Colonic mucosa (tissue), 4 donors: ENCODE data around the gene SETBP1. TPM values are rescaled to one million over a fixed set of nuclear protein-coding genes. Genes with fewer than 3 reads are reported as not detected.

Experiments
- DNase-seq: peaks from one replicate; pipeline ENCODE4 v3.0.0-alpha.2; 2020
- H3K27ac ChIP-seq: fragments of 200-600 bp; one replicate; pipeline ENCODE4 v1.8.0; 2021
- H3K27me3 ChIP-seq: fragments of 200-600 bp; one replicate; pipeline ENCODE4 v1.8.0; 2021
- H3K36me3 ChIP-seq: fragments of 200-600 bp; one replicate; pipeline ENCODE4 v1.8.0; 2021
- H3K4me1 ChIP-seq: fragments of 200-600 bp; one replicate; pipeline ENCODE4 v1.8.0; 2021; ENCODE audit warnings: mild to moderate bottlenecking
- H3K4me3 ChIP-seq: fragments of 200-600 bp; one replicate; pipeline ENCODE4 v1.8.0; 2021
- H3K9ac ChIP-seq, 2 donors: one replicate each; pipeline ENCODE4 v1.7.0; 2013; ENCODE audit warnings: control low read depth in 2 of 2, low read depth in 2 of 2, low read length in 2 of 2
- H3K9me3 ChIP-seq: fragments of 200-600 bp; one replicate; pipeline ENCODE4 v1.8.0; 2021
- CTCF ChIP-seq: fragments of 200-600 bp; IDR thresholded peaks from one replicate; pipeline ENCODE4 v1.8.0; 2022; ENCODE audit warnings: antibody characterized with exemption, mild to moderate bottlenecking
- intact Hi-C: fragments of 100-400 bp; cut with DNase I; formaldehyde crosslinking; loops from one replicate; pipeline ENCODE4 v1.14.1; 2022
- total RNA-seq, 2 donors: library from RNA; stranded (reverse); fragmentation: NEBNext Ultra II Directional in 1 of 2; extraction: Animal tissue kit (Norgen Biotek cat#: 25700) in 1 of 2; gene quantifications; one replicate each; pipeline ENCODE4 v1.2.1, GENCODE V29; 2021
- donor health status: healthy.
- donor health status: DM: no; HTN: no; CAD: no.
- donor health status: DM: no; HTN: no; CAD: no.

Gene SETBP1
- total RNA-seq, 2 donors from 2014 or later, result 9.6 to 11.8 TPM

GRCh38 chr18:44679056-44679913 is 1.4 kb upstream of the SETBP1 start:
- Histone ChIP-seq H3K4me1 (no peaks in the 10 kb centered on the region), H3K9me3 (no peaks in the 10 kb centered on the region), H3K36me3 (no peaks in the 10 kb centered on the region), H3K9ac (peak overlapping the region; percentile 76 to 91), H3K27ac (peak overlapping the region; percentile 93), H3K4me3 (peak overlapping the region; percentile 73), H3K27me3 (no peaks in the 10 kb centered on the region)
- peak; percentile 63 for TF ChIP-seq CTCF
- DNase-seq, result peak; percentile 88
- intact Hi-C loops, result loop anchor here (5.0 kb wide), 1 partner anchor 218 kb away; no protein-coding TSS in a partner anchor

DNA sequence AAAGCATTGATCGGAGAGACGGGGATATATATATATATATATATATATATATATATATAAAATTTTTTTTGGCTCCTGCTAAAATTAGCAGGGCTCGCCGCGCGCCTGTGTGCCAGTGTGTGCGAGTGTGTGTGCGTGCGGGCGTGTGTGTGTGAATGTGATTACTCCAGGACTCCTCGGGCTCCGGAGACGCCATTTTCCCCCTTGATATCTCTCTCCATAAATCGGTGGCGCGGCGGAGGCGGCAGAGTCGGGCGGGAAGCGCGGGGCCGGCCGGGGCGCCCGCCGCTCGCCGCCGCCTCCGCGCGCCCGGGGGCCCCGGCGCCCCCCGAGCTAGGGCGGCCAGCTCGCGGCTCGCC is 795 bp upstream of the SETBP1 start:
- Histone ChIP-seq H3K27me3 (no peaks in the 10 kb centered on the region), H3K4me1 (no peaks in the 10 kb centered on the region), H3K4me3 (peak overlapping the region; percentile 73), H3K9me3 (no peaks in the 10 kb centered on the region), H3K27ac (peak overlapping the region; percentile 79), H3K9ac (peak overlapping the region in 1 of 2 donors; percentile 77), H3K36me3 (no peaks in the 10 kb centered on the region)
- intact Hi-C loops, result loop anchor here (5.0 to 10.0 kb wide), 3 partner anchors 145 to 705 kb away; no protein-coding TSS in a partner anchor
- peak; percentile 66 for DNase-seq
- TF ChIP-seq CTCF, result no peak

DNA sequence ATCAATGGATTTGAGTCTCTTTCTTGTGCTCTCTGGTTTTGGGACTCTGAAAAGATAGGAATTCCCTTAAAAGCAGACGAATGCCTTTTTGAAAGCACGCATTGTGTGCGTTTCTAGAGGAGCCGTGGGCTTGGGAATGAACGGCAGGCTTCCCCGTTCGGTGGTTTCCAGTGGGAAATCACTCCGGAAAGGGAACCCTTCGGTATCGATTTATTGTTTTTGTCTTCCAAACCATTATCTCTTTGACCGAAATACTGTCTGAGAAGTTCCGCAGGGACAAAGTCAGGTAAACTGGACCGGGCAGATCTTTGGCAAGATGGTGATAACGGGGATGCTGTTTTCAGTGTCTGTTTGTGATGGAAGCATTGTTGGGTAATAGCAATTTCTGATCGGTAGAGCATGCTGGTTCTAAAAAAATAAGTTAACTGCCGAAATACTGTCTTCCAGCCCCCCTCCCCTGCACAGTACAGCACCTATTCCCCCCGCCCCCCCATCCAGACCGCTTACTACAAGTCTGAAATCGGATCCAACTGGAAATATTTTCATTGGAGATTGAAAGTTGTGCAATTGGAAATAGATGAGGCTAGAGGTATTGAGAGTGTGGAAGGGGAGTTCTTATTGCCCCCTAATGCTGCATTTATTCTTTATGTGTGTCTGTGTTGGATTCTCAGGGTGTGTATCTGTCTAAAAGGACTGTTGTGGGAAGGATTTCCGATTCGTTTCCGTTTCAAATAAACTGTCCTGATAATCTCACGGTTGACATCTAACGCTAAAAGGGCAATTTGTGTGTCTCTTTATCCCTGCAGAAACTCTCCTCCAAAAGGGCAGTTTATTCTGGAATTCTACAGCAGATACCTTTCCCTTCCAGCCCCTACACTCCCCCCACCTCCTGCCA is 635 bp downstream of the SETBP1 start:
- Histone ChIP-seq H3K4me3 (peak overlapping the region; percentile 73), H3K4me1 (no peaks in the 10 kb centered on the region), H3K9me3 (no peaks in the 10 kb centered on the region), H3K27me3 (no peaks in the 10 kb centered on the region), H3K36me3 (no peaks in the 10 kb centered on the region), H3K9ac (peak overlapping the region; percentile 39 to 64), H3K27ac (peak overlapping the region; percentile 79)
- intact Hi-C loops, result loop anchor here (10.0 kb wide), 2 partner anchors 143 to 703 kb away; no protein-coding TSS in a partner anchor
- no peak for TF ChIP-seq CTCF
- DNase-seq, result no peak

DNA sequence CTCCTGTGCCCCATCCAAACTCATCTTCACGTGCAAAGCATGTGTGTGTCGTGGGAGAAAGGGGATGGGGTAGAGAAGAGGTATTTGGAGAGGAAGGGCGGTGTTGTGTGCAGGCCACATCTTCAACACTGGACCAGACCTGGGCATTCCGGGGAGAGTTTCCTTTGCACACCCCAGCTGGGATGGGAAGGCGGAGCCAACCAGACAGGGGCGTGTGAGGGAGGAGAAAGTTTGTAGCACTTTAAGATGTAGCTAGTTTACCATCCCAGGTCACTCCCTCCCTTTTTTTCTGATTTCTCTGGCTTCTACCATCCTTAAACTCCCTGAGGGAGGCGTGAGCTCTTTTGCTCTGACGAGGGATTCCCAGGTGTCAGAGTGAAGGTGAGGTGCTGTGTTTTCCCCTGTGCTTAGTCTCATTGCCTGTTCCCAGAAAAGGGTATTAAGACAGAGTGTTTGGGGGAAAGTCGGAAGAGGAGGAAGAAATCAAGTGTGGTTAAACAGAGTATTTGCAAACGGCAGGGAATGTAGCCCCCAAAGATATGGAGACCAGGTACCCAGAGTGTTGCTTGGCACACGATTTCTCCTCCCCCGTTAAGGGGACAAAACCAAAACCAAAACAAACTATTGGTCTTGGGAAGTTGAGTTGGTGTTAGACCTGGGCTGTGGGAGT is 1.6 kb downstream of the SETBP1 start:
- Histone ChIP-seq H3K27me3 (no peaks in the 10 kb centered on the region), H3K4me1 (no peaks in the 10 kb centered on the region), H3K9ac (peak overlapping the region in 1 of 2 donors; percentile 47), H3K27ac (peak overlapping the region; percentile 67), H3K9me3 (no peaks in the 10 kb centered on the region), H3K4me3 (no peak overlapping the region), H3K36me3 (no peaks in the 10 kb centered on the region)
- peak; percentile 57 for DNase-seq
- intact Hi-C loops, result loop anchor here (10.0 kb wide), 2 partner anchors 142 to 702 kb away; no protein-coding TSS in a partner anchor
- no peak for TF ChIP-seq CTCF

DNA sequence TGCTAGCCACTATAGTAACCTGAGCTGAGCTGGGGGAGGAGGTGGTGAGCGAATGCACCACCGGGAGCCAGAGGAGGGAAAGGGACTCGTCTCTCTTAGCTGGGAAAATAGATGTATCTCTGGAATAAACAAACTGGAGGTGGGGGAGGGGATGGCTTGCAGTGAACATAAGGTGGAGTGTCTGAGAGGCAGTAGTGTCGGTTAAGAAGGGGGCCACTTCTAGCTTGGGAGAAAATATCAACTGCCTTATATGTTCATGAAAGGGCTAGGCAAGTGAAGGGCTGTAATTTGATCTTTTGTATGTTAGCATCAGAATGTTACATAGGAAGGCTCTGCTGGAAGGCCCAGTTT is 2.2 kb downstream of the SETBP1 start:
- H3K4me1 ChIP-seq, result no peaks in the 10 kb centered on the region
- intact Hi-C loops, result loop anchor here (10.0 kb wide), 2 partner anchors 142 to 702 kb away; no protein-coding TSS in a partner anchor
- no peaks in the 10 kb centered on the region for H3K27me3 ChIP-seq
- no peak overlapping the region for H3K4me3 ChIP-seq
- H3K27ac ChIP-seq, result peak overlapping the region; percentile 67
- DNase-seq, result no peak
- TF ChIP-seq CTCF, result no peak
- H3K36me3 ChIP-seq, result no peaks in the 10 kb centered on the region
- H3K9ac ChIP-seq, result no peak overlapping the region
- H3K9me3 ChIP-seq, result no peaks in the 10 kb centered on the region
